ENCODE measurements around the gene DGCR8.

Gene DGCR8

GRCh38 chr22:20068640-20069039 is 11.4 kb upstream of the DGCR8 start:
- H3K4me2 ChIP-seq (ENCODE audit: insufficient read depth, low read length), result no peak overlapping the region
- ATAC-seq (ENCODE audit: insufficient read depth, low read depth) (no peak), DNase-seq (no peak)
- H4K20me1 ChIP-seq (ENCODE audit: insufficient read depth, low read length), result no peaks in the 10 kb centered on the region
- H2AFZ ChIP-seq (ENCODE audit: low read depth, low read length), result no peak overlapping the region
- H3K4me1 ChIP-seq (ENCODE audit: insufficient read depth, low read length), result no peaks in the 10 kb centered on the region
- H3K79me2 ChIP-seq (ENCODE audit: insufficient read depth, low read length), result no peaks in the 10 kb centered on the region
- no peak overlapping the region for H3K27ac ChIP-seq (ENCODE audit: low read length)
- H3K36me3 ChIP-seq (ENCODE audit: insufficient read depth, low read length), result peaks cover 14% of the 10 kb centered on the region
- H3K9me3 ChIP-seq (ENCODE audit: insufficient read depth, low read length, severe bottlenecking), result no peaks in the 10 kb centered on the region
- no peak for TF ChIP-seq EZH2 (IDR thresholded peaks at IDR 0.05; ENCODE audit: borderline replicate concordance, low read depth, low read length, severe bottlenecking)
- TF ChIP-seq CTCF (IDR thresholded peaks at IDR 0.05; ENCODE audit: borderline replicate concordance, extremely low read depth, low read length, poor library complexity, severe bottlenecking), result no peak
- H3K9ac ChIP-seq (ENCODE audit: low read depth, low read length), result no peak overlapping the region
- H3K4me3 ChIP-seq (ENCODE audit: low read depth in 1 of 2, low read length in 2 of 2), result no peak overlapping the region
- H3K27me3 ChIP-seq (ENCODE audit: insufficient read depth, low read length, poor library complexity), result no peaks in the 10 kb centered on the region

- no peak overlapping the region for H3K4me2 ChIP-seq (ENCODE audit: insufficient read depth, low read length)
- no peak for TF ChIP-seq CTCF (IDR thresholded peaks at IDR 0.05; ENCODE audit: borderline replicate concordance, extremely low read depth, low read length, poor library complexity, severe bottlenecking)
- TF ChIP-seq EZH2 (IDR thresholded peaks at IDR 0.05; ENCODE audit: borderline replicate concordance, low read depth, low read length, severe bottlenecking), result no peak
These were observed 10.6 kb upstream of the DGCR8 start for GRCh38 chr22:20069331-20070042.

GRCh38 chr22:20071524-20071972 is 8.5 kb upstream of the DGCR8 start:
- no peak overlapping the region for H3K9ac ChIP-seq (ENCODE audit: low read depth, low read length)
- TF ChIP-seq EZH2 (IDR thresholded peaks at IDR 0.05; ENCODE audit: borderline replicate concordance, low read depth, low read length, severe bottlenecking), result no peak
- no peak for TF ChIP-seq CTCF (IDR thresholded peaks at IDR 0.05; ENCODE audit: borderline replicate concordance, extremely low read depth, low read length, poor library complexity, severe bottlenecking)
- no peak overlapping the region for H3K4me2 ChIP-seq (ENCODE audit: insufficient read depth, low read length)
- no peak overlapping the region for H3K27ac ChIP-seq (ENCODE audit: low read length)
- no peaks in the 10 kb centered on the region for H3K27me3 ChIP-seq (ENCODE audit: insufficient read depth, low read length, poor library complexity)
- H3K36me3 ChIP-seq (ENCODE audit: insufficient read depth, low read length), result no peaks in the 10 kb centered on the region
- H3K9me3 ChIP-seq (ENCODE audit: insufficient read depth, low read length, severe bottlenecking), result no peaks in the 10 kb centered on the region
- no peak for ATAC-seq (ENCODE audit: insufficient read depth, low read depth)
- H3K4me1 ChIP-seq (ENCODE audit: insufficient read depth, low read length), result no peaks in the 10 kb centered on the region
- no peaks in the 10 kb centered on the region for H3K79me2 ChIP-seq (ENCODE audit: insufficient read depth, low read length)
- H3K4me3 ChIP-seq (ENCODE audit: low read depth in 1 of 2, low read length in 2 of 2), result no peak overlapping the region
- H4K20me1 ChIP-seq (ENCODE audit: insufficient read depth, low read length), result no peaks in the 10 kb centered on the region
- no peak overlapping the region for H2AFZ ChIP-seq (ENCODE audit: low read depth, low read length)
- DNase-seq, result no peak

More at GRCh38 chr22:20069331-20070042, 10.6 kb upstream of the DGCR8 start:
- Histone ChIP-seq H3K9me3 (ENCODE audit: insufficient read depth, low read length, severe bottlenecking) (no peaks in the 10 kb centered on the region), H3K27me3 (ENCODE audit: insufficient read depth, low read length, poor library complexity) (no peaks in the 10 kb centered on the region), H2AFZ (ENCODE audit: low read depth, low read length) (no peak overlapping the region), H3K36me3 (ENCODE audit: insufficient read depth, low read length) (peaks cover 6% of the 10 kb centered on the region), H3K79me2 (ENCODE audit: insufficient read depth, low read length) (no peaks in the 10 kb centered on the region), H3K4me1 (ENCODE audit: insufficient read depth, low read length) (no peaks in the 10 kb centered on the region), H3K27ac (ENCODE audit: low read length) (no peak overlapping the region), H3K4me3 (ENCODE audit: low read depth in 1 of 2, low read length in 2 of 2) (no peak overlapping the region), H4K20me1 (ENCODE audit: insufficient read depth, low read length) (no peaks in the 10 kb centered on the region), H3K9ac (ENCODE audit: low read depth, low read length) (no peak overlapping the region)
- no peak for DNase-seq
- ATAC-seq (ENCODE audit: insufficient read depth, low read depth), result no peak
